GM23338 (cell line): Measurements from ENCODE around the gene ARHGAP10. TPM values are rescaled to one million over a fixed set of nuclear protein-coding genes. Genes with fewer than 3 reads are reported as not detected.

Experiments
- ATAC-seq: fragments of 200-7000 bp; cut with Tn5 transposase; 3 replicates; pipeline ENCODE4 v1.9.1; 2020
- DNase-seq: peaks from one replicate; pipeline ENCODE4 v3.0.0-alpha.2; 2015; ENCODE audit warnings: low spot score
- H2AFZ ChIP-seq: fragments of 200-600 bp; sonication (generic); 2 replicates; pipeline ENCODE4 v1.8.0; 2016; ENCODE audit warnings: antibody characterized with exemption, mild to moderate bottlenecking, moderate library complexity
- H3F3A ChIP-seq: fragments of 200-600 bp; sonication (generic); replicated peaks from 2 replicates; pipeline ENCODE4 v1.8.0; 2017; ENCODE audit warnings: antibody characterized with exemption, mixed run types, low read depth
- H3K27ac ChIP-seq: fragments of 200-600 bp; sonication (generic); 2 replicates; pipeline ENCODE4 v1.6.1; 2016; ENCODE audit warnings: low read depth
- H3K27me3 ChIP-seq: fragments of 200-600 bp; sonication (generic); 2 replicates; pipeline ENCODE4 v1.8.0; 2016; ENCODE audit warnings: mild to moderate bottlenecking, mixed run types, moderate library complexity; ENCODE audit not compliant: insufficient read depth
- H3K36me3 ChIP-seq: fragments of 200-600 bp; sonication (generic); 2 replicates; pipeline ENCODE4 v1.8.0; 2016; ENCODE audit warnings: mild to moderate bottlenecking; ENCODE audit not compliant: insufficient read depth
- H3K4me1 ChIP-seq: fragments of 200-600 bp; sonication (generic); 2 replicates; pipeline ENCODE4 v1.8.0; 2016; ENCODE audit warnings: mild to moderate bottlenecking, moderate library complexity; ENCODE audit not compliant: insufficient read depth
- H3K4me2 ChIP-seq: fragments of 200-600 bp; sonication (generic); 2 replicates; pipeline ENCODE4 v1.7.1; 2017; ENCODE audit warnings: mixed run types
- H3K4me3 ChIP-seq: fragments of 200-600 bp; sonication (generic); 2 replicates; pipeline ENCODE4 v1.6.1; 2016; ENCODE audit warnings: mixed run types
- H3K79me2 ChIP-seq: fragments of 200-600 bp; sonication (generic); replicated peaks from 2 replicates; pipeline ENCODE4 v1.8.0; 2017; ENCODE audit warnings: mild to moderate bottlenecking; ENCODE audit not compliant: insufficient read depth
- H3K9me2 ChIP-seq: fragments of 200-600 bp; sonication (generic); 2 replicates; pipeline ENCODE4 v1.8.0; 2017; ENCODE audit not compliant: insufficient read depth
- H4K20me1 ChIP-seq: fragments of 200-600 bp; sonication (generic); replicated peaks from 2 replicates; pipeline ENCODE4 v1.8.0; 2017; ENCODE audit warnings: mild to moderate bottlenecking; ENCODE audit not compliant: insufficient read depth
- H3K27ac Mint-ChIP-seq: 2 replicates; pipeline ENCODE4 v1.8.0; 2020; ENCODE audit warnings: inconsistent platforms, mild to moderate bottlenecking, moderate library complexity, mixed read lengths
- H3K27me3 Mint-ChIP-seq: 3 replicates; pipeline ENCODE4 v1.8.0; 2022; ENCODE audit warnings: low read depth, mild to moderate bottlenecking, moderate library complexity, mixed read lengths, inconsistent platforms; ENCODE audit not compliant: insufficient read depth, poor library complexity
- H3K36me3 Mint-ChIP-seq: 3 replicates; pipeline ENCODE4 v1.8.0; 2021; ENCODE audit warnings: low read depth, mild to moderate bottlenecking, inconsistent platforms, moderate library complexity, mixed read lengths
- H3K4me1 Mint-ChIP-seq: 3 replicates; pipeline ENCODE4 v1.8.0; 2020; ENCODE audit warnings: mild to moderate bottlenecking, inconsistent platforms, mixed read lengths
- H3K4me3 Mint-ChIP-seq: 3 replicates; pipeline ENCODE4 v1.8.0; 2021; ENCODE audit warnings: moderate library complexity, mild to moderate bottlenecking, inconsistent platforms, mixed read lengths
- H3K9me3 Mint-ChIP-seq: 3 replicates; pipeline ENCODE4 v1.8.0; 2020; ENCODE audit warnings: moderate library complexity, mild to moderate bottlenecking, inconsistent platforms, mixed read lengths
- EZH2 ChIP-seq: fragments of 200-600 bp; sonication (generic); IDR thresholded peaks from one replicate; pipeline ENCODE4 v1.8.0; 2017; ENCODE audit warnings: antibody characterized with exemption, mild to moderate bottlenecking, low read depth; ENCODE audit not compliant: unreplicated experiment
- EZH2phosphoT487 ChIP-seq: fragments of 200-600 bp; sonication (generic); IDR thresholded peaks from one replicate; pipeline ENCODE4 v1.8.1; 2018; ENCODE audit warnings: antibody characterized with exemption; ENCODE audit not compliant: unreplicated experiment
- JUNB ChIP-seq: IDR thresholded peaks from one replicate; pipeline ENCODE4 v1.6.1; 2016; ENCODE audit warnings: antibody characterized with exemption; ENCODE audit not compliant: unreplicated experiment
- NANOG ChIP-seq: IDR thresholded peaks from 2 replicates; pipeline ENCODE4 v1.6.1; 2016; ENCODE audit warnings: antibody characterized with exemption, borderline replicate concordance
- STAT1 ChIP-seq: IDR thresholded peaks from one replicate; pipeline ENCODE4 v1.6.1; 2016; ENCODE audit warnings: antibody characterized with exemption; ENCODE audit not compliant: unreplicated experiment
- ZNF114 ChIP-seq: fragments of 250-450 bp; sonication (Bioruptor Pico); IDR thresholded peaks from 2 replicates; pipeline ENCODE4 v1.5.0; 2020; ENCODE audit warnings: mild to moderate bottlenecking, moderate library complexity
- ZNF331 ChIP-seq: fragments of 250-450 bp; sonication (Bioruptor Pico); IDR thresholded peaks from 2 replicates; pipeline ENCODE4 v1.5.0; 2020; ENCODE audit warnings: low read depth, mild to moderate bottlenecking, moderate library complexity
- polyA plus RNA-seq: library from polyadenylated mRNA; unstranded; fragments of >200 nt; fragmentation: Nextera tagmentation; extraction: Ambion mirVana; gene quantifications from 2 replicates; pipeline ENCODE4 v1.2.1, GENCODE V29; 2016
- total RNA-seq: library from RNA; depleted of rRNA; stranded (reverse); fragments of >200 nt; shearing (Covaris generic); gene quantifications from 2 replicates; pipeline ENCODE4 v1.2.3, GENCODE V29; 2014
- TF ChIP-seq, protein P1 (sequence below), 2 experiments: fragments of 200-600 bp in 1 of 2; sonication (generic) in 1 of 2; conservative IDR thresholded peaks; 2 replicates each; pipeline versions ENCODE4 v1.5.1 to v1.6.1; 2016 to 2017; ENCODE audit warnings: antibody characterized with exemption in 2 of 2, low read depth in 2 of 2, mild to moderate bottlenecking in 2 of 2, moderate library complexity in 1 of 2
- TF ChIP-seq, protein P2 (sequence below): fragments of 250-450 bp; sonication (Bioruptor Pico); IDR thresholded peaks from 2 replicates; pipeline ENCODE4 v1.5.0; 2020; ENCODE audit warnings: mild to moderate bottlenecking, moderate library complexity
- TF ChIP-seq, protein P3 (sequence below): IDR thresholded peaks from 2 replicates; pipeline ENCODE4 v1.6.1; 2016; ENCODE audit warnings: antibody characterized with exemption

Gene ARHGAP10
- total and polyA plus RNA-seq, 2 experiments from 2014 or later = 5.1 to 6.3 TPM

- Histone ChIP-seq H3F3A (no peaks in the 10 kb centered on the region), H3K36me3 (no peaks in the 10 kb centered on the region), H4K20me1 (no peaks in the 10 kb centered on the region), H3K9me2 (no peaks in the 10 kb centered on the region), H3K79me2 (no peaks in the 10 kb centered on the region), H3K4me3 (no peak overlapping the region), H3K27me3 (no peaks in the 10 kb centered on the region), H2AFZ (no peak overlapping the region), H3K4me2 (peak overlapping the region; percentile 24), H3K4me1 (peaks cover 28% of the 10 kb centered on the region), H3K27ac (peak overlapping the region; percentile 74)
- peak overlapping the region; percentile 68 for H3K27ac Mint-ChIP-seq
- peak overlapping the region; percentile 14; the same call in 2 of the 3 replicates for H3K4me3 Mint-ChIP-seq
- H3K27me3 Mint-ChIP-seq = peaks cover 5% of the 10 kb centered on the region
- TF ChIP-seq, protein P1, sequence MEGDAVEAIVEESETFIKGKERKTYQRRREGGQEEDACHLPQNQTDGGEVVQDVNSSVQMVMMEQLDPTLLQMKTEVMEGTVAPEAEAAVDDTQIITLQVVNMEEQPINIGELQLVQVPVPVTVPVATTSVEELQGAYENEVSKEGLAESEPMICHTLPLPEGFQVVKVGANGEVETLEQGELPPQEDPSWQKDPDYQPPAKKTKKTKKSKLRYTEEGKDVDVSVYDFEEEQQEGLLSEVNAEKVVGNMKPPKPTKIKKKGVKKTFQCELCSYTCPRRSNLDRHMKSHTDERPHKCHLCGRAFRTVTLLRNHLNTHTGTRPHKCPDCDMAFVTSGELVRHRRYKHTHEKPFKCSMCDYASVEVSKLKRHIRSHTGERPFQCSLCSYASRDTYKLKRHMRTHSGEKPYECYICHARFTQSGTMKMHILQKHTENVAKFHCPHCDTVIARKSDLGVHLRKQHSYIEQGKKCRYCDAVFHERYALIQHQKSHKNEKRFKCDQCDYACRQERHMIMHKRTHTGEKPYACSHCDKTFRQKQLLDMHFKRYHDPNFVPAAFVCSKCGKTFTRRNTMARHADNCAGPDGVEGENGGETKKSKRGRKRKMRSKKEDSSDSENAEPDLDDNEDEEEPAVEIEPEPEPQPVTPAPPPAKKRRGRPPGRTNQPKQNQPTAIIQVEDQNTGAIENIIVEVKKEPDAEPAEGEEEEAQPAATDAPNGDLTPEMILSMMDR (conservative IDR thresholded peaks at IDR 0.05; ENCODE audit: low read depth in 2 of 2) = peak; percentile 100
- TF ChIP-seq NANOG (peak; percentile 91), STAT1 (no peak)
- peaks cover 15% of the 10 kb centered on the region; the same call in 2 of the 3 replicates for H3K36me3 Mint-ChIP-seq
- DNase-seq = peak; percentile 98
- peaks cover 41% of the 10 kb centered on the region for H3K4me1 Mint-ChIP-seq
- peak; percentile 92 for ATAC-seq
- peaks cover under 1% of the 10 kb centered on the region; the same call in 1 of the 3 replicates for H3K9me3 Mint-ChIP-seq
Observed at GRCh38 chr4:147866532-147867271, 134.8 kb downstream of the ARHGAP10 start.

DNA sequence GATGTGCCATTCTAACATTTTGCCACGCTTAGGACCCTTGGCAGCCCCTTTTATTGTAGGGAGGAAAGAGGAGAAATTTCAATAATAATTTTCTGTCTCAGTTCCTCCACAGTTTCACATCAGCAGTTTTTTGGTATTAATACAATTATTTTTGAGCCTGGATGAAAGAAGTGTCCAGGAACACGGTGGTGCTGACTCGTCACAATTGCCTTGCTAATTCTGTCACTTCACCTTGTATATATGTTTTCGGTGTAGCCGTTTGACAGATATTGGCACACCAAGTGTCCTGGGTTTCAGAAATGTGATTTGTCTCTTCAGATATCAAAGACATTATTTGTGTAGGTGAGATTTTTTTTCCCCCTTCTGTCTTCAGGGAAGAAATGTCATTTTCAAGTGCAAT lies 142.2 kb downstream of the ARHGAP10 start:
- Mint-ChIP-seq H3K27me3 (peaks cover 3% of the 10 kb centered on the region), H3K27ac (no peak overlapping the region; the same call in 1 of the 2 replicates)
- no peaks in the 10 kb centered on the region for H3K9me2 ChIP-seq
- TF ChIP-seq ZNF331 (CRISPR knock-in tag) = no peak
- TF ChIP-seq EZH2phosphoT487 = no peak
- no peak for TF ChIP-seq NANOG
- no peak for TF ChIP-seq STAT1
- no peak for TF ChIP-seq ZNF114 (CRISPR knock-in tag)
- TF ChIP-seq JUNB = no peak
- TF ChIP-seq, protein P2, sequence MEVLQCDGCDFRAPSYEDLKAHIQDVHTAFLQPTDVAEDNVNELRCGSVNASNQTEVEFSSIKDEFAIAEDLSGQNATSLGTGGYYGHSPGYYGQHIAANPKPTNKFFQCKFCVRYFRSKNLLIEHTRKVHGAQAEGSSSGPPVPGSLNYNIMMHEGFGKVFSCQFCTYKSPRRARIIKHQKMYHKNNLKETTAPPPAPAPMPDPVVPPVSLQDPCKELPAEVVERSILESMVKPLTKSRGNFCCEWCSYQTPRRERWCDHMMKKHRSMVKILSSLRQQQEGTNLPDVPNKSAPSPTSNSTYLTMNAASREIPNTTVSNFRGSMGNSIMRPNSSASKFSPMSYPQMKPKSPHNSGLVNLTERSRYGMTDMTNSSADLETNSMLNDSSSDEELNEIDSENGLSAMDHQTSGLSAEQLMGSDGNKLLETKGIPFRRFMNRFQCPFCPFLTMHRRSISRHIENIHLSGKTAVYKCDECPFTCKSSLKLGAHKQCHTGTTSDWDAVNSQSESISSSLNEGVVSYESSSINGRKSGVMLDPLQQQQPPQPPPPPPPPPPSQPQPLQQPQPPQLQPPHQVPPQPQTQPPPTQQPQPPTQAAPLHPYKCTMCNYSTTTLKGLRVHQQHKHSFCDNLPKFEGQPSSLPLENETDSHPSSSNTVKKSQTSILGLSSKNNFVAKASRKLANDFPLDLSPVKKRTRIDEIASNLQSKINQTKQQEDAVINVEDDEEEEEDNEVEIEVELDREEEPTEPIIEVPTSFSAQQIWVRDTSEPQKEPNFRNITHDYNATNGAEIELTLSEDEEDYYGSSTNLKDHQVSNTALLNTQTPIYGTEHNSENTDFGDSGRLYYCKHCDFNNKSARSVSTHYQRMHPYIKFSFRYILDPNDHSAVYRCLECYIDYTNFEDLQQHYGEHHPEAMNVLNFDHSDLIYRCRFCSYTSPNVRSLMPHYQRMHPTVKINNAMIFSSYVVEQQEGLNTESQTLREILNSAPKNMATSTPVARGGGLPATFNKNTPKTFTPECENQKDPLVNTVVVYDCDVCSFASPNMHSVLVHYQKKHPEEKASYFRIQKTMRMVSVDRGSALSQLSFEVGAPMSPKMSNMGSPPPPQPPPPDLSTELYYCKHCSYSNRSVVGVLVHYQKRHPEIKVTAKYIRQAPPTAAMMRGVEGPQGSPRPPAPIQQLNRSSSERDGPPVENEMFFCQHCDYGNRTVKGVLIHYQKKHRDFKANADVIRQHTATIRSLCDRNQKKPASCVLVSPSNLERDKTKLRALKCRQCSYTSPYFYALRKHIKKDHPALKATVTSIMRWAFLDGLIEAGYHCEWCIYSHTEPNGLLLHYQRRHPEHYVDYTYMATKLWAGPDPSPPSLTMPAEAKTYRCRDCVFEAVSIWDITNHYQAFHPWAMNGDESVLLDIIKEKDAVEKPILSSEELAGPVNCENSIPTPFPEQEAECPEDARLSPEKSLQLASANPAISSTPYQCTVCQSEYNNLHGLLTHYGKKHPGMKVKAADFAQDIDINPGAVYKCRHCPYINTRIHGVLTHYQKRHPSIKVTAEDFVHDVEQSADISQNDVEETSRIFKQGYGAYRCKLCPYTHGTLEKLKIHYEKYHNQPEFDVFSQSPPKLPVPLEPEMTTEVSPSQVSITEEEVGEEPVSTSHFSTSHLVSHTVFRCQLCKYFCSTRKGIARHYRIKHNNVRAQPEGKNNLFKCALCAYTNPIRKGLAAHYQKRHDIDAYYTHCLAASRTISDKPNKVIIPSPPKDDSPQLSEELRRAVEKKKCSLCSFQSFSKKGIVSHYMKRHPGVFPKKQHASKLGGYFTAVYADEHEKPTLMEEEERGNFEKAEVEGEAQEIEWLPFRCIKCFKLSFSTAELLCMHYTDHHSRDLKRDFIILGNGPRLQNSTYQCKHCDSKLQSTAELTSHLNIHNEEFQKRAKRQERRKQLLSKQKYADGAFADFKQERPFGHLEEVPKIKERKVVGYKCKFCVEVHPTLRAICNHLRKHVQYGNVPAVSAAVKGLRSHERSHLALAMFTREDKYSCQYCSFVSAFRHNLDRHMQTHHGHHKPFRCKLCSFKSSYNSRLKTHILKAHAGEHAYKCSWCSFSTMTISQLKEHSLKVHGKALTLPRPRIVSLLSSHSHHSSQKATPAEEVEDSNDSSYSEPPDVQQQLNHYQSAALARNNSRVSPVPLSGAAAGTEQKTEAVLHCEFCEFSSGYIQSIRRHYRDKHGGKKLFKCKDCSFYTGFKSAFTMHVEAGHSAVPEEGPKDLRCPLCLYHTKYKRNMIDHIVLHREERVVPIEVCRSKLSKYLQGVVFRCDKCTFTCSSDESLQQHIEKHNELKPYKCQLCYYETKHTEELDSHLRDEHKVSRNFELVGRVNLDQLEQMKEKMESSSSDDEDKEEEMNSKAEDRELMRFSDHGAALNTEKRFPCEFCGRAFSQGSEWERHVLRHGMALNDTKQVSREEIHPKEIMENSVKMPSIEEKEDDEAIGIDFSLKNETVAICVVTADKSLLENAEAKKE (CRISPR knock-in tag) = no peak
- TF ChIP-seq, protein P3, sequence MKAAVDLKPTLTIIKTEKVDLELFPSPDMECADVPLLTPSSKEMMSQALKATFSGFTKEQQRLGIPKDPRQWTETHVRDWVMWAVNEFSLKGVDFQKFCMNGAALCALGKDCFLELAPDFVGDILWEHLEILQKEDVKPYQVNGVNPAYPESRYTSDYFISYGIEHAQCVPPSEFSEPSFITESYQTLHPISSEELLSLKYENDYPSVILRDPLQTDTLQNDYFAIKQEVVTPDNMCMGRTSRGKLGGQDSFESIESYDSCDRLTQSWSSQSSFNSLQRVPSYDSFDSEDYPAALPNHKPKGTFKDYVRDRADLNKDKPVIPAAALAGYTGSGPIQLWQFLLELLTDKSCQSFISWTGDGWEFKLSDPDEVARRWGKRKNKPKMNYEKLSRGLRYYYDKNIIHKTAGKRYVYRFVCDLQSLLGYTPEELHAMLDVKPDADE = no peak
- TF ChIP-seq EZH2 = no peak

More for the DNA sequence above, 142.2 kb downstream of the ARHGAP10 start:
- Histone ChIP-seq H3K4me1 (no peaks in the 10 kb centered on the region), H3K4me3 (no peak overlapping the region), H3K36me3 (no peaks in the 10 kb centered on the region), H3K27me3 (no peaks in the 10 kb centered on the region), H3K79me2 (no peaks in the 10 kb centered on the region), H2AFZ (no peak overlapping the region), H3K4me2 (no peak overlapping the region), H4K20me1 (no peaks in the 10 kb centered on the region), H3K27ac (no peak overlapping the region), H3F3A (no peaks in the 10 kb centered on the region)
- Mint-ChIP-seq H3K4me3 (no peak overlapping the region), H3K9me3 (no peaks in the 10 kb centered on the region), H3K4me1 (no peaks in the 10 kb centered on the region), H3K36me3 (no peaks in the 10 kb centered on the region)
- DNase-seq (no peak), ATAC-seq (no peak)
